Right renal cortex interstitium (tissue), 3 donors: ENCODE measurements around the gene GBP7. TPM values are rescaled to one million over a fixed set of nuclear protein-coding genes. Genes with fewer than 3 reads are reported as not detected.

Experiments used
- DNase-seq, 3 donors: peaks; one replicate each; pipeline ENCODE4 v3.0.0-alpha.2; 2013; ENCODE audit warnings: low read depth in 3 of 3, low spot score in 2 of 3
- polyA plus RNA-seq, 3 donors: library from polyadenylated mRNA; unstranded; fragments of 120-200 nt; gene quantifications; one replicate each; pipeline ENCODE4 v1.2.1, GENCODE V29; 2013; ENCODE audit not compliant: insufficient read length in 3 of 3

Gene GBP7
- polyA plus RNA-seq, 3 donors = 0.14 to 0.18 TPM; not detected in 1

DNA sequence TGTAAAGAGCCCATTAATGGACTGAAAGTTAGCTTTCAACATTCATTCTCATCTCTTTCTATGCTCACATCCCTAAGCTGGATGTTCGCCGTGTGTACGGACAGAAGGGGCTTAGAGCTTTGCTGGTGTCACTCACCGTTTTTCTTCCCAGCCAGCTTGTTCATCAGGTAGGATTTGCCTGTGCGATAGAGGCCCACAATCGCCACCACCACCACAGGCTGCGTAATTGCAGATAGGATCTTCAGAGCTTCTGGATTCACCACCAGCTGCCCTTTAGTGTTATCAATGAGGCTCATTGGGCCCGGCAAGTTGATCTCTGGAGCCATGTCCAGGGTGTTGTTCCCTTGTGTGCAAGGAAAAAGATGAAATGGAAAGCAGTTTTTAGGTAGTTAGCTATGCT, 54.2 kb downstream of the GBP7 start:
- no peak for DNase-seq

- no peak for DNase-seq
Observed at GRCh38 chr1:89114662-89115061, 61.1 kb downstream of the GBP7 start.

DNA sequence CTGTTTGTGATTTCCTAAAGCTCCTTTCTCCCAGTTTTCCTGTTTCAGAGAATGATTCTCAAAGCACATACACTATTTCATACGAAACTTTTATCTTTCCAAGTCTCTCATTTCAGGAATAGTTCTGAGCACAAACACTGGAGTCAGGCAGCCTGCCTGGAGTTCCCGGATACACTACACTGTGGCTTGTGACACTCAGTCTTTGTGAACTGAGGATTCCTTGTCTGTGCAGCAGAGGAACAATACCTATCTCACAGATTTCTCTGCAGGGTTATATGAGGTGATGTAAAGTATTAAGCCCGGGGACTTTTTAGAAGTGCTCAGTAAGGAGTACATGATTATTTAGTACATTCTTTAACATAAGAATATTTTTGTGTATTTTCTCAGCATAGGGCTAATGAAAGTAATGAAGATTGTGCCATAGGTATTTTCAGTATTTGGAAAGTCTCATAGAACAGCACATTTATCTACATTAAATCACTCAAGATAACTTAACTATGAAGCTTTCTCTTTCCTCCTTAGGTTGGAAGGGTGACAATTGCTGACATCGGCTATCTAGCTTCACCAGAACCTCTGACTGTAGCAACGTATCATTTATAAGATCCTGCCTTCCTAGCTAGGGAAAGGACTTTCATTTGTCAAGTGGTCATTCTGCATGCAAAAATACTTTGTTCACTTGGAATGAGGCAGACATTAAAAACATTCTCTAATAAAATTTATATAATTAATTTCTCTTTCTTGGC, 62.8 kb downstream of the GBP7 start:
- DNase-seq = no peak

DNA sequence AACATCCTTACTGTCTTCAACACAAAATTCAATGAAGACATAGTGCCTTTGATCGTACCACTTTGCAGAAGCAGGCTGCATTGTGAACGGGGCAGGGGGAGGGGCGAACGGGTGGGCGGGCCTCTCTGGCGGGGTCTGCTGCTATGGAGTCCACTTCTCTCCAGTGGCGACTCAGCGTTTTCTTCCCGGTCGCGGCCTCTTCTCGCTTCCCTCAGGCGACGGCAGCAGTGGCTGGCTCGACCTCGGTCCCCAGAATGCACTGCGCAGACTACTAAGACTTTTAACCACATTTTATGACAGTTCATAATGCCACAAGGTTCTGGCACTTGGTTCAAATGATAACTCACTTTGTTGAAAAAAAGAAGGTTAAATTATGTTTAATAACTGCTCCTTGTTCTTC, 71.1 kb downstream of the GBP7 start:
- no peak for DNase-seq

DNA sequence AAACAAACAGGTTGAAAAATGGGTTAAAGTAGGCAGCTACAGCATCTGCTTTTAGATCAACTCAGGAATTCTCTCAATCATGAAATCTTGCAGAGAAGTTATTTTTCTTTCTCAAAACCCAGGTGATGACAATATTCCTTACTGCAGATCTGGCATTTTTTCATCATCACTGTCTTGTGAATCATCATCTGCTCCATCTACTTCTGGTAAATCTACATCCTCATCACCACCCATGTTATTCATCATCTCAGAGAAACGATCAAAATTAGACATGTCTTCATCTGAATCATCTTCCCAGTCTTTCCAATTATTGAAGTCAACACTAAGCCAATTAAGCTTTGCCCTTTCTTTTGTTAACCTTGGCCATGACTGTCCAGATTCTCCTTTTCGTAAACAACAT, 71.7 kb downstream of the GBP7 start:
- no peak for DNase-seq

DNA sequence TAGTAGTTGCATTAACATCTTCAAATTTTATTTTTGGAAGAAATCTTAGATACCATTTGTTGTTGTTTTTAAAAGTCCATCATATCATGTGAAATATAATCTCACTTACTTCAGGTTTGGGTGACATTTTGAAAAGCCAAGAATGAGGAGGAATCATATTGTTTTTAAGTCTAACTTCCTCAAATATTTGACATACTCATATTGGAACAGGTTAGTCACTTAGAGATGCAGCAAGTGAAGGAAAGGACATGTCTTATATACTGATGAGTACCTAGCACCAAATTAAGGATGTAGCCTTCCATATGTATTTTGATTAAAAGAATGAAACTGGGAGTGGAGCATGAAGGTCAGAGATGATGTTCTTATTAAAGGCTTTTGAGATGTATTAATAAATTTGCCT, 73.8 kb downstream of the GBP7 start:
- DNase-seq = no peak

DNA sequence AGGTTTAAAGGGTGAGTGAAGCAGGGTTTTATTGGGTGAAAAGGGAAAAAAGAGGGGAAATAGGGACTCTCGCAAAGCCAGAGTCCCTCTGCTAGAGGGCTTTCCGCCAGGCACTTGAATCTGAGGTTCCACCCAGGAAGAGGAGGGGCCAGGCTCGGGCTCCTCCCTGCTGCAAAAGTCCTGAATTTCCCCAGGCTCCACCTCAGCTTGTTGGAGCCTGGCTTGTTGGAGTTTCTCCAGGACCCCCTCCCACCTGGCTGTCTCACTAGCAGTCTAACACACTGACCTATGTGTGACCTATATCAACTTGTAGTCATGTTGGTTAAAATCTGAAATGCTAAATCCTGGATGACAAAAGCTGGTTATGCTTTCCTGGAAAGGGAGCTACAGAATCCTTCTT, 75.4 kb downstream of the GBP7 start:
- no peak for DNase-seq

DNA sequence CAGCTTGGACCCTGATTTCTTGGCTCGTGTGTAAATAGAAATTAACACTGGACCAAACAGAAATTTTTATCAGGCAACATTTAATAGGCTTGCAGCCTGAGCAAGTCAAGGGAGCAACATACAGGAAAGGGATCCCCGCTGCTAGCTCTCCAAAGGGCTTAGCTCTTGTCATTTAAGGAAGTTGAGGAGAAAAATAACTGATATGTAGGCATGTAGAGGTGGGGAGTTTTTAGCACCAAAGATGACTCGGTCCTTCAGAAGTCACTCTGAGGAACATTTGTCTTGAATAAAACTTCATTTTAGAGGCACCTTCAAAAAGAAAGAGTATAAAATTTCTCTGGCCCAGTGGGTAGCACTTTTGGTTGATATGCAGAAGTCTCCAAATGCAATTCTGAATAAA, 76.9 kb downstream of the GBP7 start:
- DNase-seq = no peak

- DNase-seq = no peak
Observed at GRCh38 chr1:89095737-89096136, 80.1 kb downstream of the GBP7 start.

DNA sequence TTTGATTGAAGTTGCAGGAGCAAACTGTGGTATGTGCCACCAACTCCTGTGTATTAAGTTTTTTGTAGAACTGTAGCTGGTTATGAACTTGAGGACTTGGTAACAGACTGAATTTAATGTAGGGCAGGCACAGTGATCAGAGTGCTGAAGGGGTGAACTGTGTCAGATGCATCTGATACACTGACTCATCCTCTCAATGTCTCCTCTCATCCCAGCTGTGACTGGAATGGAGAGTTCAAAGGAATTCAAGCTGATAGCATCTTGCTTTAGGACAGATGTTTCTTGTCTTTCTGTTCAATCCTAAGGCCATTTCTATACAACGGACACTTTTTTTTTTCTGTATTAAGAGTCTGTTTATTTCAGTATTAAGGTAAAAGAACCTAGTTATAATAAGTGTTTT, 85.8 kb downstream of the GBP7 start:
- no peak for DNase-seq

DNA sequence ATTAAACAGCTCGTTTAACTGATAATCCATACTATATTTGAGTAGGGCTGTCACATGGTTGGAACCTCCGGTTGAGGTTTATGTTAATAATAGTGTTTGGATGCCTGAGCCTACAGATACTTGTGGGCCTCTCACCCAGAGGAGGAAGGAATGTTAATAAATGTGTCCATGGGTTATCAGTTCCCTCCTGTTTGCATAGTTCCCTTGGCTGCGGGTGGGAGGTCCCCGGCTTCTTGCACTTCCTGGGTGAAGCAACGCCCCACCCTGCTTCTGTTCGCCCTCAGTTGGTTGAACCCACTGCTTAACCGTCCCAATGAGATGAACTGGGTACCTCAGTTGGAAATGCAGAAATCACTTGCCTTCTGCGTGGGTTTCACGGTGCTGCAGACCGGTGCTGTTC, 87.2 kb downstream of the GBP7 start:
- DNase-seq = no peak

GRCh38 chr1:89087241-89087640, 88.6 kb downstream of the GBP7 start:
- no peak for DNase-seq

GRCh38 chr1:89085781-89086180, 90.0 kb downstream of the GBP7 start:
- no peak for DNase-seq

Other genes with a start within 250 kb of the GBP7 start
- gene KYAT3, start 183.4 kb downstream of the GBP7 start, polyA plus RNA-seq = 10 to 100 TPM; 56.5 to 65.0 (median 56.8) TPM
- gene RBMXL1, start 183.4 kb downstream of the GBP7 start, polyA plus RNA-seq = 10 to 100 TPM; 17.3 to 20.4 (median 20.3) TPM
- 10 to 100 TPM; 26.0 to 31.6 (median 26.5) TPM for gene GBP3, start 153.1 kb downstream of the GBP7 start, polyA plus RNA-seq
- gene GBP1, start 110.8 kb downstream of the GBP7 start, polyA plus RNA-seq = 10 to 100 TPM; 14.9 to 18.0 (median 14.9) TPM
- 1 to 10 TPM; 1.8 to 4.0 (median 3.5) TPM for gene GBP2, start 49.9 kb downstream of the GBP7 start, polyA plus RNA-seq
- 10 to 100 TPM; 11.2 to 13.1 (median 11.6) TPM for gene GBP4, start 22.9 kb upstream of the GBP7 start, polyA plus RNA-seq
- 1 to 10 TPM in 1 of 3 donors, under 1 TPM in 2; 0.31 to 1.2 (median 0.33) TPM for gene GBP5, start 96.9 kb upstream of the GBP7 start, polyA plus RNA-seq
- not detected for gene GBP6, start 188.1 kb upstream of the GBP7 start, polyA plus RNA-seq